ENCODE results near the gene SGCB.

Gene SGCB

DNA sequence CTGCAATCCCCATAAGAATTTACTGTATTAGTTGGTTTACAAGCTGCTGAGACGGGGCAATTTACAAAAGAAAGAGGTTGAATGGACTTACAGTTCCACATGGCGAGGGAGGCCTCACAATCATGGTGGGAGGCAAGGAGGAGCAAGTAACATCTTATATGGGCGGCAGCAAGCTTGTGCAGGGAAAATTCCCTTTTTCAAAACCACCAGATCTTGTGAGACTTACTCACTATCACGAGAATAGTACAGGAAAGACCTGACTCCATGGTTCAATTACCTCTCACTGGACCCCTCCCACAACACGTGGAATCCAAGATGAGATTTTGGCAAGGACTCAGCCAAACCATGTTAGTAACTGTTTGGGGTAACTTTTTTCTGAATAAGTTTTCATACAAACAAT lies 11.2 kb upstream of the SGCB start:
- DNase-seq (ENCODE audit: insufficient read length, low spot score) = no peak
- FAIRE-seq = no peak
- TF ChIP-seq, protein P1, sequence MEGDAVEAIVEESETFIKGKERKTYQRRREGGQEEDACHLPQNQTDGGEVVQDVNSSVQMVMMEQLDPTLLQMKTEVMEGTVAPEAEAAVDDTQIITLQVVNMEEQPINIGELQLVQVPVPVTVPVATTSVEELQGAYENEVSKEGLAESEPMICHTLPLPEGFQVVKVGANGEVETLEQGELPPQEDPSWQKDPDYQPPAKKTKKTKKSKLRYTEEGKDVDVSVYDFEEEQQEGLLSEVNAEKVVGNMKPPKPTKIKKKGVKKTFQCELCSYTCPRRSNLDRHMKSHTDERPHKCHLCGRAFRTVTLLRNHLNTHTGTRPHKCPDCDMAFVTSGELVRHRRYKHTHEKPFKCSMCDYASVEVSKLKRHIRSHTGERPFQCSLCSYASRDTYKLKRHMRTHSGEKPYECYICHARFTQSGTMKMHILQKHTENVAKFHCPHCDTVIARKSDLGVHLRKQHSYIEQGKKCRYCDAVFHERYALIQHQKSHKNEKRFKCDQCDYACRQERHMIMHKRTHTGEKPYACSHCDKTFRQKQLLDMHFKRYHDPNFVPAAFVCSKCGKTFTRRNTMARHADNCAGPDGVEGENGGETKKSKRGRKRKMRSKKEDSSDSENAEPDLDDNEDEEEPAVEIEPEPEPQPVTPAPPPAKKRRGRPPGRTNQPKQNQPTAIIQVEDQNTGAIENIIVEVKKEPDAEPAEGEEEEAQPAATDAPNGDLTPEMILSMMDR (IDR thresholded peaks at IDR 0.05; ENCODE audit: insufficient read depth, missing control alignments) = no peak

DNA sequence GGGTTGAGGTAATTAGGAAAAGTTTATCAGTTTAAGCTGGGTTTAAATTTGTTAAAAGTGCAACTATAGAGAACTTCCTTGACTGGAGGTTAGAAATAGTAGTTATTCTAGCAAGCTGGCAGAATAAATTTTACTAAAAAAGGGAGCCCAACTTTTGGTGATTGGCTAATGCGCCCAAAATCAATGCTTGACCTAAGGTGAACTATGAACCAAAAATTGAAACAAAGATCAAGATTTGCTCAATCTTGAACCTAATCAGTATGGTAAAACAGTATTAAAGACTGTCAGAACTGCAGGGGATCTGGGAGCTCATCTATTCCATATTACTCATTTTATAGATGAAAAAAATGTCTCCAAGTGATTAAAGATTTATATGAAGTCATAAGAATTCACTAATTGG lies 6.9 kb upstream of the SGCB start:
- DNase-seq (ENCODE audit: insufficient read length, low spot score) = no peak
- TF ChIP-seq, protein P1 (IDR thresholded peaks at IDR 0.05; ENCODE audit: insufficient read depth, missing control alignments) = no peak
- no peak for FAIRE-seq

DNA sequence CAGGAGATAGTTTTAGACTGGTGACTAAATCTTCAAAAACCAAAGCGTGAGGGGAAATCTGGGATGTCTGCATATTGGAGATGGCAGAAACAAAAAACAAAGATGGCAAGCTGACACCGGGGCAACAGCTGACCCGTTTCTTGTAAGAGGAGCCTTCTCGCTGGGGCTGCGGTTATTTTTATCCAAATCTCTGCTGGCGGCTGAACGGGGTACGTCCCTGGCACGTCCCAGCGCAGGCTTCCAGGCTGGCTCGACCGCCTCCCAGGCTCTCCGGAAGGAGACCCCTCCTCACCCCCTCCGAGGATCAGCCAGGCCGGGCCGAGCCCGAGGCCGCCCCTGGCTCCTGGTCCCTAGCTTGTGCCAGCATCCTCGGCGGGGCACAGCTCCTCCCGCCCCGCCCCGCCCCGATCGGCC lies 403 bp downstream of the SGCB start:
- TF ChIP-seq, protein P1 (IDR thresholded peaks at IDR 0.05; ENCODE audit: insufficient read depth, missing control alignments) = no peak
- FAIRE-seq (no peak), DNase-seq (ENCODE audit: insufficient read length, low spot score) (no peak)

DNA sequence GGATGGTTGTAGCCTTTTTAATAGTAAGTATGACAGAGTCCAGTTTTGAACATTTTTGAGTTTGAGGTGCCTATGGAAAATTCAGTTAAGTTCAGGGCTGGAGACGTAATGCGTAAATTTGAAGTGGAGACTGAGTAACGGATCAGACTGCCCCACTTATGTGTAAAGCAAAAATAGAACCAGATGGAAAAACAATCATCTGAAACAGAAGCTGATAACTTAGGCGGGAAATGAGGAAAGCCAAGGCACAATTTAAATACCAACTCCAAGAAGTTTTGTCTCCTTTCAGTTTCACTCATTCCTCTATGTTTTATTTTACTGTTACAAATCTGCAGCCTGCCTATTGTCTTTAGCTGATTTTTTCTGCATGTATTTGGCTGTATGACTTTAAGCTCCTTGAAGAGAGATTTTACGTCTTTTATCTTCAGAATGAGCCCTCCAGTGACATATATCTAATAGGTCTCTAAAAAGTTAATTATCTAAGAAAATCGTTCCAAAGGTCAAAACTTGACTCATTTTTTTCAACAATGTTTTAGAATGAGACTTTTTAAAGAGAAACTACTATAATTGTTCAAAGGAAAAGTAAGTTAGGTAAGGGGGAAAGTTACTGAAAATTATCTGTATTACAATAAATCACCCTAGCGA lies 1.1 kb downstream of the SGCB start:
- no peak for FAIRE-seq
- DNase-seq (ENCODE audit: insufficient read length, low spot score) = no peak
- TF ChIP-seq, protein P1 (IDR thresholded peaks at IDR 0.05; ENCODE audit: insufficient read depth, missing control alignments) = no peak

DNA sequence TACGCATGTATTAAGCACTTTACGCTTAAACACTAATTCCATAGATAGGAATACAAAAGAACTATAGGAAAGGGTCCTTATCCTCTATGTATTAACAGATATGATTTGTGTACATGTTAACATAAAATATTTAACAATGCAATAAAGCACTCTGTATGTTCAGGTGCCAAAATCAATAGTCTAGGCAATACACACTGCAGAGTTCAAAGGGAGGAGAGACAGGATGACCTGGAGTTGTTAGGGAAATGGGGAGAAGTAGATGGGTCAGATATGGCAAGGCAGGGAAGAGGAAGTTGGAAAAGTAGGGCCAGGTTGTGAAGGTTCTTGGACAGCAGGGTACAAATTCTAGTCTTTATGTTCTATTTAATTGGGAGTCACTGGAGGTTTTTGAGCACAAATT lies 2.9 kb downstream of the SGCB start:
- TF ChIP-seq, protein P1 (IDR thresholded peaks at IDR 0.05; ENCODE audit: insufficient read depth, missing control alignments) = no peak
- no peak for FAIRE-seq

DNA sequence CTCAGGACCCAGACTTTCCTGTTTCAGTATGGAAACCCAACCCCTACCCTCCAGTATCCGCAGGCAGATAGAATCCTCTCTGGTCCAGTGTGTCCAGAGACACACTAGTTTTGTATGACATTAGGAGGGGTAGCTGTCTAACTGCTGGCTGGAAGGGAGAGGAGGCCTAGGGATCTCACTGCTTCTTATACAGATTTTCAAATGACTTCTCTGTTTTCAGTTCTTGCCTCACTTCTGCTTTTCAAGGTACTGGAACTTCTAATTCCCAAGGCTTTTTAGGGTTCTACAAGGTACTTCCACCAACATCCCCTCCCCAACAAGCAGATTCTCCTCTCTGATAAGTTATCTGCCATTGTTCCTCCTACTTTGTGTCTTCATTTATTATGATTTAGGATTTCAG lies 6.1 kb downstream of the SGCB start:
- TF ChIP-seq, protein P1 (IDR thresholded peaks at IDR 0.05; ENCODE audit: insufficient read depth, missing control alignments) = no peak
- FAIRE-seq (no peak), DNase-seq (ENCODE audit: insufficient read length, low spot score) (no peak)

More for the DNA sequence above, 2.9 kb downstream of the SGCB start:
- DNase-seq (ENCODE audit: insufficient read length, low spot score) = no peak

DNA sequence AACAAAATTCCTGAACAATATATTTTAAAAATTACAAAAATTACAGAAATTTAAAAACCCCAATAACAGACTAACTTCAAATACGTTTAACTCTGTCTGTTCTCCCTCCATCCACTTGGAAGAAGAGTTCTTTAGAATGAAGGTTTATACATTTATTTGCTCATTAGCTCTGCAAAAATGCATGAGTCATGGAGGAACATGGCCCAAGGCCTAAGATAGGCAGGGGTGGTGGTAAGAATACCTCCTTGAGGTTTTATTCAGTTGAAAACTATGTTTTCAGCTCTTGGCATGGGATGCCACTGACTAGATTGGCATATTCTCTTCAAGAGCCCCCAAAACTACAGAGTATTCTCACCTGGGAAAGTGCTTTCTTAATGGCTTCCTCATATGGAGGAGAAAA lies 9.1 kb downstream of the SGCB start:
- TF ChIP-seq, protein P1 (IDR thresholded peaks at IDR 0.05; ENCODE audit: insufficient read depth, missing control alignments) = no peak
- no peak for DNase-seq (ENCODE audit: insufficient read length, low spot score)
- no peak for FAIRE-seq

Measured in D721Med (cell line).